Activated effector memory CD4-positive, alpha-beta T cell treated with anti-CD3 and anti-CD28 coated beads, Interleukin-2, amount 50 U/mL, for 16 hours (primary cell): ENCODE measurements around the gene RIOK3.
A peak's percentile ranks its signal among the peaks of the same experiment; 100 is the strongest.
"Not testable (repeated sequence)": the region's sequence is repeated elsewhere in the genome, so short reads cannot be mapped to it uniquely, and the experiment has no call there.

Experiments used
- DNase-seq: peaks from one replicate; pipeline ENCODE4 v3.0.0-alpha.2; 2020

RIOK3 gene

DNA sequence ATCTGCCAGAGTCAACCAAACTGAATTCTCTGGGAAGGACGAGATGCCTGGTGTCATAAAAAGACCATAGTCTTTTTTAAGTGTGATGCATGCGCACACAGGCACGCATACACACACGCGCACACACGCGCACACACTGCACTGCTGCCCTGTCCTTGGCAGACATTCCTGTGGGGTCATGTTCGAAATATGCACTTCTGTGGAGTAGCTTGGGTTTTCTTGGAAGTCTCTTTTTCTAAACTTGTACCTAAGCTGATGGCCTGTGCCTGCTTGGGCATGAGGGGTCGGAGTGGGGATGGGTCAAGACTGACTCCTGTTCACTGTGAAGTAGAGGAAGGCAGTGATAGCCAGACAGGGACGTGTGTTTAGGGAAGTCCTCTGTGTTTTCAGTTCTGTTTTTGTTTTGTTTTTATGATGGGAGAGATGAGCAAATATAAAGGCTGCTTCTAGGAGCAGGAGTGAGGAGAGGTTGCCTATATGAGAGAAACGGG, 46.2 kb downstream of the RIOK3 start:
- no peak for DNase-seq

DNA sequence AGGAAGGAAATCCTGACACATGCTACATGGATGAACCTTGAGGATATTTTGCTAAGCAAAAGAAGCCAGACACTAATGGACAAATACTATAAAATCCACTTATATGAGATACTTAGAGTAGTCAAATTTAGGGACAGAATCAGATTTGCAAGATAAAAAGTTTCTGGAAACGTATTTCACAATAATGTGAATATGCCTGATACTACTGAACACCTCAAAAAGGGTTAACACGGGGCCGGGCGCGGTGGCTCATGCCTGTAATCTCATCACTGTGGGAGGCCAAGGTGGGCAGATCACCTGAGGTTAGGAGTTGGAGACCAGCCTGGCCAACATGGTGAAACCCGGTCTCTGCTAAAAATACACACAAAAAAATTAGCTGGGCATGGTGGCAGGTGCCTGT, 48.5 kb downstream of the RIOK3 start:
- no peak for DNase-seq

DNA sequence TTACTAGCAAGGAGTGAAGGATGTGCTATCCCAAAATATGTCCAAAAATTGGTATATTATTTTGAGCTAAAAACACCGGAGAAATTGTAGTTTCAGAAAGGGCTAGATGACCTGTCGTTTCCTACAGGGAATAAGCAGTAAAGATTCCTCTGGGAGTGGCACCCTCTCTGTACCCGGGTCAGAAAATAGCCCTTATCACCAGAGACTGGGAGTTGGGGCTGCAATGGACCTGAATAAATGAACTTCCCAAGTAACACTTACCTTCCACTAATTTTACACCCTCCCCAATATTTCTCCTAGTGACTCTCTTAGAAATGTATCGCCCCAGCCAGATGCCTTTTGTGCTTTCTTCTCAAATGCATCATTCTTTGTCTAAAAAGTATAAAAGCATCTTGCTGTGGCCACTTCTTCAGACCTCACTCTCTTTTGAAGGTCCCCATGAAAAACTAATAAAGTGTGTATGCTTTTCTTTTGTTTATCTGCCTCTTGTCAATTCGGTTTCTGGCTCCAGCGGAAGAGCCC, 49.5 kb downstream of the RIOK3 start:
- no peak for DNase-seq

DNA sequence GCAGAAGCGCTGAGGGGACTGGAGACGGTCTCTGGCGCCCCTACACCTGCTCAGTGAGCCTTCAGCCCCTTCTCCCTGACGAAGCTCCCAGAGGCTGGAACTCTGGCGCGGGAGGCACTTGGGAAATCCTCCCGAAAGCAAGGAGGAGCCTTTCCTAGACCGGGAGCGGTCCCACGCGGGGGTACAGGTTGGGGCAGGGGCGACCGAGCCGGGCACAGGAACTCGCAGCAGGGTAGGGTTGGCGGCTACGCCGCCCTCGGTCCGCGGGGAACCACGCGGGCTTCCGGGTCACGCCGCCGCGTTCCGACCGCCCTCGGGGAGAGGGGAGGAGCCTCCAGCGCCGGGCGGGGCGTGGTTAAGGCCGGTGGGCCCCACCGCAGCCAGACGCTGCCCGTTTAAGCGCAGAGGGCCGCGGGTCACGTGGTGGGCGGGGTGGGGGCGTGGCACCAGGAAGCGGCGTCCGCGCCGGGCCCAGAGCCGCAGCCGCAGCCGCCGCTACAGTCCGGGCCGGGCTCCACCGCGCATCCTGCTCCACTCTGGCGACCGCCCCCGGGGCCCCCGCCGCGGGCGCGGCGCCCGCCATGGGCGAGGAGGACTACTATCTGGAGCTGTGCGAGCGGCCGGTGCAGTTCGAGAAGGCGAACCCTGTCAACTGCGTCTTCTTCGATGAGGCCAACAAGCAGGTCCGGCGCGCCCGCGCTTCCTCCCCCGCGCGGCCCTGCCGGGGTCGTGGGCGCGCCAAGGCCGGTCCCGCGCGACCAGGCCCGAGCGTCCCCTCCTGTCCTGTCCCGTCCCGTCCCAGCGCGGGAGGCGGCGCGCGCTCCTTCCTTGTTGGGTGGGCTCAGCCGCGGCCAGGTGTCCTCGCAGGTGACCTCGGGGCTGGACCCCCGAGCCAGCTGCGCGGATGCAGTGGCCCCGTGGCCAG, 50.2 kb downstream of the RIOK3 start, which contains the start of gene RMC1:
TSS of gene RMC1 (plus strand) at position 474 of the 925 bp plus-strand sequence. CDS start at position 582, 108 bp downstream.
- peak; percentile 100 for DNase-seq

DNA sequence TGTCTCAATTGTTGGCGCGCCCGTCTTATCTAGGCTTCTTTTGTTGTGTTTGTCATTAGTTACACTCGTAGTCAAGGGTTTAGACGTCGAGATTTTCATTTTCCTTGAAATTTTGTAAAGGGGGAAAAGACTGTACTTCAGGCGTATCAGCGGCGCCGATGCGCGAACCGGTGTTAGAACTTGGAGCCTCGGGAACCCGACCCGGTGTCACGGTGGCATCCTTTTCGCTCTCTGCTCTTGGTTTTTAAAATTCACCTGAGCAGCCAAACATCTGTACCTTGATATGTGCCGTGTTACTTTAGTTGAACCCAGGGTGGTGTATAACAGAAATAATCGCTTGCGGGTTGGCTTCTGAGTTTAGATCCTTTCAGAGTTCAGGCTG, 50.9 kb downstream of the RIOK3 start:
- no peak for DNase-seq

DNA sequence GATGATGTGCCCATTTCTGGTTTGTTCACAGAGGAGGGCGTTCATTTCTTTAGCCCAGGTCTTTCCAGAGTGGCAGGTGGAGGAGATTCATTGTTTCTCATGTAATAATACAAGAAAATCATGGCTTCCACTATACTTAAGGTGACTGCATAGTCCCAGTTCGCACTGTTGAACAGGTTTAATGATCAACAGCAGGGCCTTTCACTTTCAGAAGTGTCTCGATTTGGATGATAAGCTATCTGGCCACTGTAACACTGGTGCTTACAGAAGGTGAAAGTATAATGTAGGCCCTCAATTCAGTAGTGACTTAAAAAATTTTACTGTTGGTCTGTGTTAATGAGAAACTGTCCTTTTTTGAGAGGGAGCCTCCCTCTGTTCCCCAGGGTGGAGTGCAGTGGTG, 51.6 kb downstream of the RIOK3 start:
- no peak for DNase-seq

DNA sequence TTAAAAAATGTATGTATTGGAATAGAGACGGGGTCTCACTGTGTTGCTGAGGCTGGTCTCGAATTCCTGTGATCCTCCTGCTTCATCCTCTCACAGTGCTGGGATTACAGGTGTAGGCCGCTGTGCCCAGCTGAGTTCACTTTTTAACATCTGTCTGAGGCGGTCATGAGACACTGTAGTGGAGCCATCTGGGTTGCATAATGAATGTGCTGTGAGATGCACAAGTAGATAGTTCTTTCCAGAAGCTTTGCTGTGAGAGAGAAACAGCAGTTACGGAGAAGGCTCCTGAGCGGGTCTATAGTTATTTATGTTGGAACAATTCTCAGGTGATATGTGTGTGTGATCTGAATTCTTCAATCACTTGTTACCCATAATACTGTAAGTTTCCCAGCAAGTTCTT, 53.3 kb downstream of the RIOK3 start:
- DNase-seq = no peak

DNA sequence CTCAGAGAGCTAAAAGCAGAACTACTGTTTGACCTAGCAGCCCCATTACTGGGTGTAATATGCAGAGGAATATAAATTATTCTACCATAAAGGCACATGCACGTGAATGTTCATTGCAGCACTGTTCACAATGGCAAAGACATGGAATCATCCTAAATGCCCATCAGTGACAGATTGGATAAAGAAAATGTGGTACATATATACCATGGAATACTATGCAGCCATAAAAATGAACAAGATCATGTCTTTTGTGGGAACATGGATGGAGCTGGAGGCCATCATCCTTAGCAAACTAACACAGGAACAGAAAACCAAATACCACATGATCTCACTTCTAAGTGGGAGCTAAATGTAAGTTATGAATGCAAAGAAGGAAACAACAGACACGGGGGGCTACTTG, 57.8 kb downstream of the RIOK3 start:
- not testable (repeated sequence) for DNase-seq

DNA sequence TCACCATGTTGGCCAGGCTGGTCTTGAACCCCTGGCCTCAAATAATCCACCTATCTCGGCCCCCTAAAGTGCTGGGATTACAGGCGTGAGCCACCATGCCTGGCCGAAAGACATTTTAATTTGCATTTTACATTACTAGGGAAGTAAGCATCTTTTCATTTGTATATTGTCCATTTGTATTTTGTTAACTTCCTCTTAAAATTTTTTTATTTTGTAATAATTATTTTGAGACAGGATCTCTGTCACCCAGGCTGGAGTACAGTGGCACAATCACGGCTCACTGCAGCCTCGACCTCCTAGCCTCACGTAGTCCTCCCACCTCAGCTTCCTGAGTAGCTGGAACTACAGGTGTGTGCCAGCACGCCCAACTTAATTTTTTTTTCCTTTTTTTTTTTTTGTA, 59.1 kb downstream of the RIOK3 start:
- not testable (repeated sequence) for DNase-seq

DNA sequence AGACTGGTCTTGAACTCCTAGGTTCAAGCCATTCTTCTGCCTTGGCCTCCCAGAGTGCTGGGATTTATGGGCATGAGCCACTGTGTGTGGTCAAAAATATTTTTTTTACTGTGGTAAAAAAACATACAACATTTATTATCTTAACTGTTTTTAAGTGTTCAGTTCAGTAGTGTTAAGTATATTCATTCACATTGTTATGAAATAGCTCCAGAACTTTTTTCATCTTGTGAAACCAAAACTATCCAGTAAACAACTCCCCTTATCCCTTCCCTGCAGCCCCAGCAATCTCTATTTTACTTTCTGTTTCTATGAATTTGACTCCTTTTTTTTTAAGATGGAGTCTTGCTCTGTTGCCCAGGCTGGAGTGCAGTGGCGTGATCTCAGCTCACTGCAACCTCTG, 59.6 kb downstream of the RIOK3 start:
- no peak for DNase-seq

DNA sequence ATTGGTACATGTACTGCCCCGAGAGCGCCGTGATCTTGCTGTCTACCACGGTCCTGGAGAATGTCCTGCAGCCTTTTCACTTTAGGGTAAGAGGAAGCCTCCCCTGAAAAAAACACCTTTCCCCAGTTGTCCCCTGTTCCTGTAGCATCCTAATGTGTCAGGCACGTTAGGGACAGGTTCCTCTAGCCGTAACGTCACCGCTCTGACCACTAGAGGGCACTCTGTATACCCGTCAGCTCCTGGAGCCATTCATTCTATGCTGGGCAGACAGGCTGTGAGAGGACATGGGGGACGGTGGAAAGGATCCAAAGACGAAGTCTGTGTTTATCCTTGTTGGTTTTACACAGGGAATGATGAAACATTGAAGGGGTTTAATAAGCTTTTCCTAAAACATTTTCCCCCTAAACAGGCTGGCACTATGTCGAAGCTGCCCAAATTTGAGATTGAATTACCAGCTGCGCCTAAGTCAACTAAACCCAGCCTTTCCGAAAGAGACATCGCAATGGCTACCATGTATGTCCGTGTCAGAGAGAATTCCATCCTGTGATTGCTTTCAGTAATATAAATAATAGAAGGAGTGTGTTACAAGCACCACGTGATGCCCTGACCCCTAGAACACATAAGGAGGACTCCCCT, 62.9 kb downstream of the RIOK3 start:
- peak; percentile 89 for DNase-seq

DNA sequence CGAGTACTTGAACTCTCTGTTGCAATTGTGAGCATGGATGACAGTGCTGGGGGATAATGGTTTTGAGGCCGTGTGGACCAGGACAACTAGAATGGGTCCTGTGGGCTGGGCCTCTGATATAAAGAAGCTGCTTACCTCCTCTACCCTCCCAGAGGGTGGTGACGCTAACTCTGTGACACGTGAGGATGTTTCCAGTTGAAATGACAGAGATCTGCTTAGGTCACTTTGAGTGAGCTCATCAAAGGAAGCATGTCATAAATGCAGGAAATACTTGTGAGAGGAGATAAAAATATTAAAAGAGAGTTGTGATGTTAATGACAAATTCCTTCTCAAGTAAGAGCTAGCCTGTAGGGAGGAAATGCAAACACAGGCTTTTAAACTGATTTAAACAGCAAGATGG, 66.6 kb downstream of the RIOK3 start:
- DNase-seq = no peak

DNA sequence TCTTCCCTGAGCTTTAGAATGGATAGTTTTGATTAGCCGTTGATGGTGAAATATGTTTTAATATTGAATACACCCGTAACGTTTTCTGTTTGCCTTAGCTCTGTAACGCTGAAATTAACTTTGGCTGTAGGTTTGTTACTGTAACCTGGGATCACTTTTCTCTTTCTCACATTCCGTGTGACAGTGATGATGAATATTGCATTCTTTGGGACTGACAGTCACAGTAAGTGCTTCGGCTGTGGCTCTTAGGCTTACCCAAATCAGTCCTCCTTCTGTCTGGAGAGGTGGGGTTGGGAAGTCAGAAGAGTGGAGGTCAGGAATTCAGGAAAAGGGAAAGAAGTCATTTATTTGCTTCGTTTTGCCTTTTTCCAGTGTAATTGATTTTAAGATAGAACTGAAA, 68.2 kb downstream of the RIOK3 start:
- DNase-seq = no peak

DNA sequence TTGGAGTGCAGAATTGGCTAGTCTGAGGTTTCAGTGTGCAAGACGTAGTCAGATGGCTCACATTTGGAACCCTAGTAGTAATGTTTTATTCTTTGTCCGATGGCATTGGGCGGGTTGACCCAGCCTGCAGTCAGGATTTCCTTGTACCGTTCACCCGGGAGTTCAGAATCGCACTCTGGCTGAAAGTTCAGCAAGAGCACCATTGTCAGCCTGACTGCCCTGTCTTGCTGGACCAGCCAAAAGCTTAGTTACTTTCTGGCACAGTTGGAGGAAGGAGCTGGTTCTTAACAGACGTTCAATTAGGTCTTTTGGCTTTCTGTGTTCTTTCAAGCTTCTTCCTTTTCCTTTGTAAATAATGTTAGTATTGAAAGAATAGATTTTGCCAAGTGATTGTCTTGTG, 68.8 kb downstream of the RIOK3 start:
- DNase-seq = no peak

DNA sequence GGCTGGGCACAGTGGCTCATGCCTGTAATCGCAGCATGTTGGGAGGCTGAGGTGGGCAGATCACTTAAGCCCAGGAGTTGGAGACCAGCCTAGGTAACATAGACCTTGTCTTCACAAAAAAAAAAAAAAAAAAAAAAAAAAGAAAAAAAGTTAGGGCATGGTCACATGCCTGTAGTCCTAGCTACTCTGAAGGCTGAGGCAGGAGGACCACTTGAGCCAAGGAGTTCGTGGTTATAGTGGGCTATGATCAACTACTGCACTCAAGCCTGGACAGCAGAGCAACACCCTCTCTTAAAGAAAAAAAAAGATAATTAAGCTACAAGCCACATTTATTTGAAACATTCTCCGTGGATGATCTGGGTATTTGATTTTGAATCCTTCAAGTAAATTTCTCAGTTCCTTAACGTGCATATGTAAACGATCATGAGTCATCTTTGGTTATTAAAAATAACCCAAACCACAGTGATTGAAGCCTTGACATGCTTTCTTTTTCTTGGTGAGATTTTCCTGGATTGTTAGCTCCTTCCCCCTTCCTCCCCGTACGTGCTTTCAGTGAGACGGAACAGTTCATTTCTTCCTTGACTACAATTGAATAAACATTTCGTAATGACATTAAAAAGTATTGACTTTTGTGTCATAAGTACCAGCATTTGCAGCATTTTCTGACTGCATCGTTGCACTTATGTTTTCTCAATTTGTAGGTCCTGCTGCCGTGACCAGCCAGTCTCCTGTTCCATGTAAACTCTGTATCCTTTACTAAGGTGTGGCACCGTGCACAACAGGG, 70.5 kb downstream of the RIOK3 start:
- DNase-seq = no peak

DNA sequence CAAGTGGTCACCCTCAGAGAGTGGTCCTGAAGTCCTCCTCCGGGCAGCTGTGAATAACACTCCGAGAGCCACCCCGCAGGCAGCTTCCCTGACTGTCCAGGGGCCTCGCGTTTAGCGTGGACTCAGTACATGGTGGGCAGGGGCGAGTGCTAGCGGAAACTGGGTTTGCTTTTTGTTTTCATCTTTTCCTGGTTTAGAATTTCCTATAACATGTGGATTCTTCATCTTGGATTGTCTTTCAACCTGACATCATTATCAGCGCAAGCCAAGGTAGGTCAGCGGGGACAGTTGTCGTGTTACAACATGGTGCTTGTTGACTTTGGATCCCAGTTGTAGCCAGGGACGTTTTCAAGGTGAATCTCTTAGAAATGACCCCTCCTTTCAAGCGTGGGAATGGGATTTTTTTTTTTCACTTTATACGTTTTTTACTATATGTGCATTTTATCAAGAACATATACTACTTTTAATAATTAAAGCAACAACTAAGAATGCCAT, 71.2 kb downstream of the RIOK3 start:
- DNase-seq = no peak

DNA sequence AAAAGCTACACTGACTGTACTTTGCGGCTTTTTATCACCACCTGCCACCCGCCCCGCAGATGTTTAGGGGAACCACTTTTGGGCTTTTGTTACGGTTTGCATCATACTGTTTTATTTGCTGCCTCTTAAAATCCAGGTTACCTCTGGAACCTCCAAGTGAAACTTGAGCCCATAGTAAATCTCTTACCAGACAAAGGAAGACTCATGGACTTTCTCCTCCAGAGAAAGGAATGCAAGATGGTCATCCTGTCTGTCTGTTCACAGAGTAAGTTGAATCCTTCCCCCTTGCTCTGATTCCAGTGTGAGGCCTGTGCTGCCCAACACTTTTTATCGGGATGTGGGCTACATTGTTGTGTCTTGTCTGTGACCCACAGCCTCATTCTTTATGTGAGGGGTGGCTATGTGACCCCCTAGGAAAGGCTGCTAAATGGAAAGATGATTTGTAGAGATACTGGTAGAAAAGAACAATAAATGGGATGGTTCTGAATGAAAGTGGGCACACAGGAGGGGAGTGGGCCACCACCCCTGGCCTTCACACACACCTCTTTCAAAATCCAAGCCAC, 73.5 kb downstream of the RIOK3 start:
- no peak for DNase-seq

DNA sequence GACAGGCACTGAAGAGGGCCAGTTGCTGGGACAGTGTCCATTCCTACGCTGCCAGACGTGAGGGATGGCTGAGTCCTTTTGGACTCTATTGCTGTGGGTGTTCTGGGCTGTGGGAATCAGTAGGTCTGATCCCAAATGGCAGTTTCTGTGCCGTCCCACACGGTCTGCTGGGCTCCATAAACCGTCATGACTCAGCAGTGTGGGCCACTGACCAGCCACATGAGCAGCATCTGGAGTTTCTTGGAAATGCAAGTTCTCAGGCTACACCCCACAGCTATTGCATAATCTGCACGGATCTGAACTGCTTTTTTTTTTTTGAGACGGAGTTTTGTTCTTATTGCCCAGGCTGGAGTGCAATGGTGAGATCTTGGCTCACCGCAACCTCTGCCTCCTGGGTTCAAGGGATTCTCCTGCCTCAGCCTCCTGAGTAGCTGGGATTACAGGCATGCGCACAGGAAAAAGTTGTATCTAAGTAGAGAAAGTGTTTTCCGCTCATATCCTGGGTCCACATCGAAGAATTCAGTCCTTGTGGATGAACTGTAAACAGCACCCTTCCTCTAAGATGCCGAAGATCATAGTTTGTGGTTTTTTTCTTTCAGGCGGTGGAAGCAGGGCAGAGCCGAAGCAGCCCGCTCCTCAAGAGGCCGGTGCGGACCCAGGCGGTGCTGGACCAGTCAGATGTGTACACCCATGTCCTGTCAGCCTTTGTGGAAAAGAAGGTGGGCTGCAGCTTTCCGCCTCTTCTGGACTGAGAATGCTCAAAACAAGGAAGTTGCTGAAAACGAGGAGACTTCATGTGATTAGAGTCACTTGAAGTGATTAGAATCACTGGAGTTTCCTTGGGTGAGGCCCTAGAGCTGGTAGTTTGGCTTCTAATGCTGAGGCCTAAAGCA, 75.7 kb downstream of the RIOK3 start:
- DNase-seq = no peak

DNA sequence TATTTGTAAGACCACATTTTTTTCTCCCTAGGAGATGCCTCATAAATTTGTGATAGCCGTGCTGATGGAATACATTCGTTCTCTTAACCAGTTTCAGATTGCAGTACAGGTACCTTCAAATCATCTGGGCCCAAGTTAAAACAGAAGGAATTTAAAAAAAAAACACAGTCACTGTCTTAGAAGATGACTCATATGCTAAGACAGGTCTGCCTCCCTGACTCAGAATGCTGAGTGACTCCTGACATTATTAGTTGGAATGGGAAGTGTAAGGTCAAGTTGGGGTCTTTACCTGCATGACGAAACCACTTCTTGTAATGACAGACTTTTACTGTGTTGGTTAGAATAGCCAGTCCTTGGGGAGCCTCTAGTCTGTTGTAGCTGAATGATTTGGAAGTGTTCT, 76.5 kb downstream of the RIOK3 start:
- DNase-seq = no peak

DNA sequence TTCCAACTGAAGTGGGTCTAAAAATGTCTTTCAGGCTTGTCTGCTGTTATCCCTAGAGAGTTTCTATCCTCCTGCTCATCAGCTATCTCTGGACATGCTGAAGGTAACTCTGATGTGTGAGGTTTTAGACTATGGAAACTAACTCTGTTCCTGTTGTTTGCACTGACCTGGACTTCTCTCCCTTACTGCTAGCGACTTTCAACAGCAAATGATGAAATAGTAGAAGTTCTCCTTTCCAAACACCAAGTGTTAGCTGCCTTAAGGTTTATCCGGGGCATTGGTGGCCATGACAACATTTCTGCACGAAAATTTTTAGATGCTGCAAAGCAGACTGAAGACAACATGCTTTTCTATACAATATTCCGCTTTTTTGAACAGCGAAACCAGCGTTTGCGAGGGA, 77.1 kb downstream of the RIOK3 start:
- no peak for DNase-seq

DNA sequence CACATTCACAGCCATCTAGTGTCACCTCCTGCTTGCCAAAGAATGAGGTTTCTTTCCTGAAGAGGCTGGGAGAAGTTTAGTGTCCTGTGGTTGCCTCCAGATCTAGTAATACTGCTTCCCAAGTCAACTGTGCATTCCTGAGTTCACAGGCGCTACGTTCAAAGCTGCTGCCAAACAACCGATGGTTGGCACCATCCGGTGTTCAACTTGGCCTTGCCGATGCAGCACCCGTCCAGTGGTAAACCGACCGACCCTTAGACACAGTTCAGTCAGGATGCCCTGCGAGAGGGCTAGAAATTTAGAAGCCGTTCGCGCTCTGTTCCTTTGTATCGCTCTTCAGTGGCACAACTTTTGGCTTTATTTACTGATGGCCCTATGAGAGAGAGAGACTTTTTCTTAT, 78.8 kb downstream of the RIOK3 start:
- no peak for DNase-seq
